Measurements from ENCODE around the gene SDK2.
"Not testable (repeated sequence)": the region's sequence is repeated elsewhere in the genome, so short reads cannot be mapped to it uniquely, and the experiment has no call there.

The SDK2 gene

GRCh38 chr17:73323409-73324159 lies 320.7 kb downstream of the SDK2 start:
- DNase-seq (ENCODE audit: low read depth in 2 of 2): no peak

GRCh38 chr17:73320601-73321264 lies 323.5 kb downstream of the SDK2 start:
- no peak for DNase-seq (ENCODE audit: low read depth in 2 of 2)

GRCh38 chr17:73319766-73320165 lies 324.5 kb downstream of the SDK2 start:
- no peak for DNase-seq (ENCODE audit: low read depth in 2 of 2)

- no peak for DNase-seq (ENCODE audit: low read depth in 2 of 2)
Observed at GRCh38 chr17:73318836-73319235, 325.4 kb downstream of the SDK2 start.

- DNase-seq (ENCODE audit: low read depth in 2 of 2): no peak
Observed at GRCh38 chr17:73318427-73318813, 325.8 kb downstream of the SDK2 start.

GRCh38 chr17:73317513-73318426 lies 326.5 kb downstream of the SDK2 start:
- no peak for DNase-seq (ENCODE audit: low read depth in 2 of 2)

- no peak for DNase-seq (ENCODE audit: low read depth in 2 of 2)
Observed at GRCh38 chr17:73316919-73317505, 327.2 kb downstream of the SDK2 start.

- no peak for DNase-seq (ENCODE audit: low read depth in 2 of 2)
Observed at GRCh38 chr17:73315471-73315870, 328.8 kb downstream of the SDK2 start.

GRCh38 chr17:73313526-73314127 lies 330.6 kb downstream of the SDK2 start:
- no peak for DNase-seq (ENCODE audit: low read depth in 2 of 2)

- DNase-seq (ENCODE audit: low read depth in 2 of 2): not testable (repeated sequence)
Observed at GRCh38 chr17:73312887-73313286, 331.4 kb downstream of the SDK2 start.

GRCh38 chr17:73311781-73312641 lies 332.2 kb downstream of the SDK2 start, which contains the start of gene CDC42EP4:
Gene CDC42EP4, minus strand, starts transcription at chr17:73312001. Its CDS starts 25,501 bp downstream, at chr17:73286500.
- peak; percentile 41 to 70 for DNase-seq (ENCODE audit: low read depth in 2 of 2)

GRCh38 chr17:73311428-73311780 lies 332.8 kb downstream of the SDK2 start:
- DNase-seq (ENCODE audit: low read depth in 2 of 2): no peak

- DNase-seq (ENCODE audit: low read depth in 2 of 2): no peak
Observed at GRCh38 chr17:73309727-73310596, 334.3 kb downstream of the SDK2 start.

GRCh38 chr17:73308959-73309358 lies 335.3 kb downstream of the SDK2 start:
- DNase-seq (ENCODE audit: low read depth in 2 of 2): not testable (repeated sequence)

GRCh38 chr17:73308017-73308823 lies 336.0 kb downstream of the SDK2 start:
- DNase-seq (ENCODE audit: low read depth in 2 of 2): no peak

- DNase-seq (ENCODE audit: low read depth in 2 of 2): no peak
Observed at GRCh38 chr17:73307130-73307529, 337.1 kb downstream of the SDK2 start.

- no peak for DNase-seq (ENCODE audit: low read depth in 2 of 2)
Observed at GRCh38 chr17:73305845-73306836, 338.1 kb downstream of the SDK2 start.

Measured in stimulated activated CD4-positive, alpha-beta T cell treated with anti-CD3 and anti-CD28 coated beads, Interleukin-1b, Interleukin-23, amount 100 ng/mL, for 1 hour (primary cell).